Activated CD4-positive, alpha-beta T cell treated with anti-CD3 and anti-CD28 coated beads, Interleukin-2, amount 50 U/mL, for 1 hour (primary cell): ENCODE measurements around the gene HCFC1R1.
"Not testable (repeated sequence)": the region's sequence is repeated elsewhere in the genome, so short reads cannot be mapped to it uniquely, and the experiment has no call there.

Experiments
- DNase-seq: peaks from one replicate; pipeline ENCODE4 v3.0.0-alpha.2; 2020

Gene HCFC1R1

GRCh38 chr16:3056336-3057180, 32.8 kb upstream of the HCFC1R1 start:
- no peak for DNase-seq

GRCh38 chr16:3055734-3056115, 32.0 kb upstream of the HCFC1R1 start:
- DNase-seq, result not testable (repeated sequence)

GRCh38 chr16:3054965-3055733, 31.4 kb upstream of the HCFC1R1 start:
- no peak for DNase-seq

GRCh38 chr16:3053330-3053710, 29.6 kb upstream of the HCFC1R1 start:
- not testable (repeated sequence) for DNase-seq

- not testable (repeated sequence) for DNase-seq
Observed at GRCh38 chr16:3052571-3053329, 29.0 kb upstream of the HCFC1R1 start.

GRCh38 chr16:3051494-3051893, 27.8 kb upstream of the HCFC1R1 start:
- DNase-seq, result no peak

GRCh38 chr16:3051009-3051408, 27.3 kb upstream of the HCFC1R1 start:
- no peak for DNase-seq

- DNase-seq, result no peak
Observed at GRCh38 chr16:3050487-3050886, 26.7 kb upstream of the HCFC1R1 start.

GRCh38 chr16:3049921-3050481, 26.3 kb upstream of the HCFC1R1 start:
- no peak for DNase-seq

- no peak for DNase-seq
Observed at GRCh38 chr16:3047387-3047720, 23.6 kb upstream of the HCFC1R1 start.

- no peak for DNase-seq
Observed at GRCh38 chr16:3046641-3047386, 23.1 kb upstream of the HCFC1R1 start.

- DNase-seq, result no peak
Observed at GRCh38 chr16:3045758-3046640, 22.3 kb upstream of the HCFC1R1 start, which contains the start of gene MMP25. MMP25 (plus strand) TSS chr16:3046561; CDS start chr16:3046918, 357 bp downstream.

- DNase-seq, result no peak
Observed at GRCh38 chr16:3044708-3045107, 21.0 kb upstream of the HCFC1R1 start.

- DNase-seq, result no peak
Observed at GRCh38 chr16:3042376-3042775, 18.6 kb upstream of the HCFC1R1 start.

- DNase-seq, result no peak
Observed at GRCh38 chr16:3038896-3039295, 15.2 kb upstream of the HCFC1R1 start.

GRCh38 chr16:3038256-3038655, 14.5 kb upstream of the HCFC1R1 start:
- DNase-seq, result no peak

GRCh38 chr16:3036726-3037315, 13.1 kb upstream of the HCFC1R1 start, which contains the start of gene BICDL2:
BICDL2 (minus strand) TSS chr16:3036944; CDS start chr16:3035496, 1,448 bp downstream.
- DNase-seq, result no peak

- DNase-seq, result no peak
Observed at GRCh38 chr16:3035972-3036725, 12.4 kb upstream of the HCFC1R1 start.

- DNase-seq, result no peak
Observed at GRCh38 chr16:3035289-3035971, 11.7 kb upstream of the HCFC1R1 start.
